ENCODE measurements around the gene KBTBD8. TPM values are rescaled to one million over a fixed set of nuclear protein-coding genes. Genes with fewer than 3 reads are reported as not detected.

The KBTBD8 gene
- total and polyA plus RNA-seq, 2 of the 13 experiments (the other 11 are each of a cell fraction or from before 2014, with no cell fraction given), result 1.1 to 7.6 TPM

DNA sequence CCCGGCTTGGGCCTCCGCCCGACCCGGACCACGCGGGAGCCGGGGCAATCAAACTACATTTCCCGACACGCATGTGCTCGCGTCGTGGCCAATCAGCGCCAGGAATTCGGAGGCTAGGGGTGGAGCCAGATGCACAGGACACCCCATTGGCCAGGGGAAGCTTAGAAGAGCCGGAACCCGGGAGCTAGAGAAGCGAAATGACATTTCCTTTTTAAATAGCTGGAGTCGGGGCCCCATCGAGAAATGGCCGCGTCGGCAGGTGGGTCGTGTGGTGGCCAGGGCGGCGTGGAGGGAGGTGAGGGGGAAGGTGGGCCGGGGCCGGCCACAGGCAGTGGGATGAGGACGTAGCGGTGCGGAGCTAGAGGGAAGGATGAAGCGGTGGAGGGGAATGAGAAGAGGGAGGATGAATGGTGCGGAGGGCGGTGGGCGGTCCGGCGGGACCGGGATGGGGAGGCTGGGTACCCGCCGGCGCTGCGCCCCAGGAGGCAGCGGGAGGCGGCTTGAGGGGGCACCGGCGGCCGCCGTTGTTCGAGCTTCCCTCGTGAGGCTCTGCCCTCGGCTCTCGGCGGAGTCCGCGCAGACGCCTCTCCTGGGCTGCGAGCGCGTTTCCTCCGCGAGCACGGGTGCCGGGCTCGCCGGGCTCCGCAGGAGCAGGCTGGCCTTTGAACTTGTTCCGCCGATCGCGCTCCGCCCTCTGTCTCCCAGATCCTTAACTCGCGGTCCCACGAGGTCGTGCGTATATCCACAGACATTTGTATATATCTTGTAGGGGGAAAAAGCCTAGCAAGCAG, at the start of gene KBTBD8 (continued):
- TF ChIP-seq SPEN (CRISPR knock-in tag; IDR thresholded peaks at IDR 0.05; ENCODE audit: low read depth), result no peak
- TF ChIP-seq, protein P1, sequence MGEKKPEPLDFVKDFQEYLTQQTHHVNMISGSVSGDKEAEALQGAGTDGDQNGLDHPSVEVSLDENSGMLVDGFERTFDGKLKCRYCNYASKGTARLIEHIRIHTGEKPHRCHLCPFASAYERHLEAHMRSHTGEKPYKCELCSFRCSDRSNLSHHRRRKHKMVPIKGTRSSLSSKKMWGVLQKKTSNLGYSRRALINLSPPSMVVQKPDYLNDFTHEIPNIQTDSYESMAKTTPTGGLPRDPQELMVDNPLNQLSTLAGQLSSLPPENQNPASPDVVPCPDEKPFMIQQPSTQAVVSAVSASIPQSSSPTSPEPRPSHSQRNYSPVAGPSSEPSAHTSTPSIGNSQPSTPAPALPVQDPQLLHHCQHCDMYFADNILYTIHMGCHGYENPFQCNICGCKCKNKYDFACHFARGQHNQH (CRISPR knock-in tag; IDR thresholded peaks at IDR 0.05), result no peak
- no peak for TF ChIP-seq ZNF282 (IDR thresholded peaks at IDR 0.05; ENCODE audit: partially characterized antibody)
- TF ChIP-seq, protein P2, sequence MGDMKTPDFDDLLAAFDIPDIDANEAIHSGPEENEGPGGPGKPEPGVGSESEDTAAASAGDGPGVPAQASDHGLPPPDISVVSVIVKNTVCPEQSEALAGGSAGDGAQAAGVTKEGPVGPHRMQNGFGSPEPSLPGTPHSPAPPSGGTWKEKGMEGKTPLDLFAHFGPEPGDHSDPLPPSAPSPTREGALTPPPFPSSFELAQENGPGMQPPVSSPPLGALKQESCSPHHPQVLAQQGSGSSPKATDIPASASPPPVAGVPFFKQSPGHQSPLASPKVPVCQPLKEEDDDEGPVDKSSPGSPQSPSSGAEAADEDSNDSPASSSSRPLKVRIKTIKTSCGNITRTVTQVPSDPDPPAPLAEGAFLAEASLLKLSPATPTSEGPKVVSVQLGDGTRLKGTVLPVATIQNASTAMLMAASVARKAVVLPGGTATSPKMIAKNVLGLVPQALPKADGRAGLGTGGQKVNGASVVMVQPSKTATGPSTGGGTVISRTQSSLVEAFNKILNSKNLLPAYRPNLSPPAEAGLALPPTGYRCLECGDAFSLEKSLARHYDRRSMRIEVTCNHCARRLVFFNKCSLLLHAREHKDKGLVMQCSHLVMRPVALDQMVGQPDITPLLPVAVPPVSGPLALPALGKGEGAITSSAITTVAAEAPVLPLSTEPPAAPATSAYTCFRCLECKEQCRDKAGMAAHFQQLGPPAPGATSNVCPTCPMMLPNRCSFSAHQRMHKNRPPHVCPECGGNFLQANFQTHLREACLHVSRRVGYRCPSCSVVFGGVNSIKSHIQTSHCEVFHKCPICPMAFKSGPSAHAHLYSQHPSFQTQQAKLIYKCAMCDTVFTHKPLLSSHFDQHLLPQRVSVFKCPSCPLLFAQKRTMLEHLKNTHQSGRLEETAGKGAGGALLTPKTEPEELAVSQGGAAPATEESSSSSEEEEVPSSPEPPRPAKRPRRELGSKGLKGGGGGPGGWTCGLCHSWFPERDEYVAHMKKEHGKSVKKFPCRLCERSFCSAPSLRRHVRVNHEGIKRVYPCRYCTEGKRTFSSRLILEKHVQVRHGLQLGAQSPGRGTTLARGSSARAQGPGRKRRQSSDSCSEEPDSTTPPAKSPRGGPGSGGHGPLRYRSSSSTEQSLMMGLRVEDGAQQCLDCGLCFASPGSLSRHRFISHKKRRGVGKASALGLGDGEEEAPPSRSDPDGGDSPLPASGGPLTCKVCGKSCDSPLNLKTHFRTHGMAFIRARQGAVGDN (CRISPR knock-in tag; IDR thresholded peaks at IDR 0.05), result peak; percentile 66
- TF ChIP-seq CC2D1A (CRISPR knock-in tag; IDR thresholded peaks at IDR 0.05), result no peak
- no peak for TF ChIP-seq ZNF607 (CRISPR knock-in tag; IDR thresholded peaks at IDR 0.05; ENCODE audit: borderline replicate concordance)
- no peak for TF ChIP-seq GPN1 (CRISPR knock-in tag; IDR thresholded peaks at IDR 0.05; ENCODE audit: borderline replicate concordance)
- TF ChIP-seq SOX13 (IDR thresholded peaks at IDR 0.05), result no peak
- TF ChIP-seq SOX13 (CRISPR knock-in tag; conservative IDR thresholded peaks at IDR 0.05 in 1 of 2, IDR thresholded peaks at IDR 0.05 in 1 of 2), result 0 out of 4 replicates have a peak, but pooled peaks of 1 of the 2 experiments have one; percentile 7
- TF ChIP-seq U2AF2 (IDR thresholded peaks at IDR 0.05; ENCODE audit: low read depth, low read length), result 0 out of 2 replicates have a peak, but pooled peaks have one; percentile 30
- no peak for TF ChIP-seq MAF1 (CRISPR knock-in tag; IDR thresholded peaks at IDR 0.05; ENCODE audit: borderline replicate concordance)
- TF ChIP-seq MTA3 (CRISPR knock-in tag; IDR thresholded peaks at IDR 0.05), result no peak
- TF ChIP-seq, protein P3, sequence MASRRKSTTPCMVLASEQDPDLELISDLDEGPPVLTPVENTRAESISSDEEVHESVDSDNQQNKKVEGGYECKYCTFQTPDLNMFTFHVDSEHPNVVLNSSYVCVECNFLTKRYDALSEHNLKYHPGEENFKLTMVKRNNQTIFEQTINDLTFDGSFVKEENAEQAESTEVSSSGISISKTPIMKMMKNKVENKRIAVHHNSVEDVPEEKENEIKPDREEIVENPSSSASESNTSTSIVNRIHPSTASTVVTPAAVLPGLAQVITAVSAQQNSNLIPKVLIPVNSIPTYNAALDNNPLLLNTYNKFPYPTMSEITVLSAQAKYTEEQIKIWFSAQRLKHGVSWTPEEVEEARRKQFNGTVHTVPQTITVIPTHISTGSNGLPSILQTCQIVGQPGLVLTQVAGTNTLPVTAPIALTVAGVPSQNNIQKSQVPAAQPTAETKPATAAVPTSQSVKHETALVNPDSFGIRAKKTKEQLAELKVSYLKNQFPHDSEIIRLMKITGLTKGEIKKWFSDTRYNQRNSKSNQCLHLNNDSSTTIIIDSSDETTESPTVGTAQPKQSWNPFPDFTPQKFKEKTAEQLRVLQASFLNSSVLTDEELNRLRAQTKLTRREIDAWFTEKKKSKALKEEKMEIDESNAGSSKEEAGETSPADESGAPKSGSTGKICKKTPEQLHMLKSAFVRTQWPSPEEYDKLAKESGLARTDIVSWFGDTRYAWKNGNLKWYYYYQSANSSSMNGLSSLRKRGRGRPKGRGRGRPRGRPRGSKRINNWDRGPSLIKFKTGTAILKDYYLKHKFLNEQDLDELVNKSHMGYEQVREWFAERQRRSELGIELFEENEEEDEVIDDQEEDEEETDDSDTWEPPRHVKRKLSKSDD (CRISPR knock-in tag; IDR thresholded peaks at IDR 0.05; ENCODE audit: low read depth), result no peak
- TF ChIP-seq TBL1XR1 (IDR thresholded peaks at IDR 0.05; ENCODE audit: borderline replicate concordance, low read length, partially characterized antibody), result no peak
- 0 out of 2 replicates have a peak, but pooled peaks have one; percentile 19 for TF ChIP-seq ZNF724P (CRISPR knock-in tag; IDR thresholded peaks at IDR 0.05; ENCODE audit: borderline replicate concordance)
- TF ChIP-seq, protein P4, sequence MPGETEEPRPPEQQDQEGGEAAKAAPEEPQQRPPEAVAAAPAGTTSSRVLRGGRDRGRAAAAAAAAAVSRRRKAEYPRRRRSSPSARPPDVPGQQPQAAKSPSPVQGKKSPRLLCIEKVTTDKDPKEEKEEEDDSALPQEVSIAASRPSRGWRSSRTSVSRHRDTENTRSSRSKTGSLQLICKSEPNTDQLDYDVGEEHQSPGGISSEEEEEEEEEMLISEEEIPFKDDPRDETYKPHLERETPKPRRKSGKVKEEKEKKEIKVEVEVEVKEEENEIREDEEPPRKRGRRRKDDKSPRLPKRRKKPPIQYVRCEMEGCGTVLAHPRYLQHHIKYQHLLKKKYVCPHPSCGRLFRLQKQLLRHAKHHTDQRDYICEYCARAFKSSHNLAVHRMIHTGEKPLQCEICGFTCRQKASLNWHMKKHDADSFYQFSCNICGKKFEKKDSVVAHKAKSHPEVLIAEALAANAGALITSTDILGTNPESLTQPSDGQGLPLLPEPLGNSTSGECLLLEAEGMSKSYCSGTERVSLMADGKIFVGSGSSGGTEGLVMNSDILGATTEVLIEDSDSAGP (CRISPR knock-in tag; IDR thresholded peaks at IDR 0.05; ENCODE audit: borderline replicate concordance), result peak; percentile 57; the same call in 1 of the 2 replicates
- peak; percentile 46; the same call in 1 of the 2 replicates for TF ChIP-seq SIN3A (IDR thresholded peaks at IDR 0.05; ENCODE audit: borderline replicate concordance, low read depth, low read length)
- no peak for TF ChIP-seq ZNF703 (CRISPR knock-in tag; IDR thresholded peaks at IDR 0.05; ENCODE audit: borderline replicate concordance)
- TF ChIP-seq PAX8 (CRISPR knock-in tag; IDR thresholded peaks at IDR 0.05; ENCODE audit: borderline replicate concordance), result no peak

Data from HepG2 (cell line).